BE2C (cell line): Measurements from ENCODE around the gene MCUR1.
A peak's percentile ranks its signal among the peaks of the same experiment; 100 is the strongest.
"Not testable (repeated sequence)": the region's sequence is repeated elsewhere in the genome, so short reads cannot be mapped to it uniquely, and the experiment has no call there.

Source experiments
- DNase-seq: peaks from one replicate; pipeline ENCODE4 v3.0.0-alpha.2; 2020
- H3K27me3 ChIP-seq: fragments of 250-450 bp; sonication (Bioruptor Pico); 2 replicates; pipeline ENCODE4 v1.5.1; 2020; ENCODE audit warnings: mild to moderate bottlenecking
- H3K36me3 ChIP-seq: fragments of 250-450 bp; sonication (Bioruptor Pico); 2 replicates; pipeline ENCODE4 v1.5.1; 2020; ENCODE audit warnings: mild to moderate bottlenecking
- H3K4me1 ChIP-seq: fragments of 250-450 bp; sonication (Bioruptor Pico); 2 replicates; pipeline ENCODE4 v1.5.1; 2020
- H3K4me3 ChIP-seq: 2 replicates; pipeline ENCODE4 v1.5.1; 2011; ENCODE audit warnings: low read depth, low read length
- H3K9me3 ChIP-seq: fragments of 250-450 bp; sonication (Bioruptor Pico); 2 replicates; pipeline ENCODE4 v1.5.1; 2020
- CTCF ChIP-seq: IDR thresholded peaks from 2 replicates; pipeline ENCODE4 v1.5.1; 2012; ENCODE audit warnings: mild to moderate bottlenecking, low read depth, low read length

Gene MCUR1

GRCh38 chr6:13841936-13842335, 27.6 kb upstream of the MCUR1 start:
- Histone ChIP-seq H3K9me3 (no peaks in the 10 kb centered on the region), H3K27me3 (no peaks in the 10 kb centered on the region), H3K36me3 (no peaks in the 10 kb centered on the region), H3K4me1 (no peaks in the 10 kb centered on the region; the same call in 1 of the 2 replicates), H3K4me3 (no peak overlapping the region)
- DNase-seq = no peak
- no peak for TF ChIP-seq CTCF

GRCh38 chr6:13838616-13839015, 24.3 kb upstream of the MCUR1 start:
- no peak for TF ChIP-seq CTCF
- Histone ChIP-seq H3K27me3 (no peaks in the 10 kb centered on the region), H3K4me3 (no peak overlapping the region), H3K9me3 (no peaks in the 10 kb centered on the region), H3K36me3 (no peaks in the 10 kb centered on the region), H3K4me1 (no peaks in the 10 kb centered on the region; the same call in 1 of the 2 replicates)
- DNase-seq = no peak

- H3K9me3 ChIP-seq = no peaks in the 10 kb centered on the region
- no peak overlapping the region for H3K4me3 ChIP-seq
- no peak for DNase-seq
- H3K36me3 ChIP-seq = no peaks in the 10 kb centered on the region
- no peaks in the 10 kb centered on the region for H3K27me3 ChIP-seq
- no peaks in the 10 kb centered on the region for H3K4me1 ChIP-seq
- no peak for TF ChIP-seq CTCF
Observed at GRCh38 chr6:13836170-13836569, 21.8 kb upstream of the MCUR1 start.

- Histone ChIP-seq H3K4me1 (no peaks in the 10 kb centered on the region), H3K9me3 (no peaks in the 10 kb centered on the region), H3K4me3 (no peak overlapping the region), H3K27me3 (no peaks in the 10 kb centered on the region), H3K36me3 (no peaks in the 10 kb centered on the region)
- TF ChIP-seq CTCF = no peak
- no peak for DNase-seq
Observed at GRCh38 chr6:13834790-13835189, 20.4 kb upstream of the MCUR1 start.

GRCh38 chr6:13834018-13834417, 19.7 kb upstream of the MCUR1 start:
- not testable (repeated sequence) for H3K4me1 ChIP-seq, DNase-seq, H3K9me3 ChIP-seq, H3K36me3 ChIP-seq, H3K4me3 ChIP-seq, H3K27me3 ChIP-seq

- Histone ChIP-seq H3K4me1 (no peaks in the 10 kb centered on the region), H3K9me3 (no peaks in the 10 kb centered on the region), H3K36me3 (no peaks in the 10 kb centered on the region), H3K4me3 (no peak overlapping the region), H3K27me3 (no peaks in the 10 kb centered on the region)
- DNase-seq = no peak
- no peak for TF ChIP-seq CTCF
Observed at GRCh38 chr6:13832778-13833177, 18.4 kb upstream of the MCUR1 start.

GRCh38 chr6:13831615-13832014, 17.3 kb upstream of the MCUR1 start:
- Histone ChIP-seq H3K4me3 (no peak overlapping the region), H3K9me3 (no peaks in the 10 kb centered on the region), H3K36me3 (no peaks in the 10 kb centered on the region), H3K4me1 (no peaks in the 10 kb centered on the region), H3K27me3 (no peaks in the 10 kb centered on the region)
- peak; percentile 12 for DNase-seq
- no peak for TF ChIP-seq CTCF
